A673 (cell line): ENCODE data around the gene MIDN.

ENCODE experiments used
- CTCF ChIP-seq: fragments of 300-800, 200-600 bp; sonication (generic); conservative IDR thresholded peaks from 2 replicates; pipeline ENCODE4 v1.5.1; 2017; ENCODE audit warnings: low read depth, mild to moderate bottlenecking, antibody characterized with exemption, low read length, moderate library complexity, mixed read lengths
- EZH2 ChIP-seq: fragments of 200-600 bp; sonication (generic); IDR thresholded peaks from 2 replicates; pipeline ENCODE4 v1.6.1; 2017; ENCODE audit warnings: borderline replicate concordance, low read depth, mild to moderate bottlenecking, mixed read lengths, antibody characterized with exemption, low read length; ENCODE audit not compliant: poor library complexity, severe bottlenecking

- TF ChIP-seq CTCF (no peak), EZH2 (no peak)
Observed at GRCh38 chr19:1254530-1255185, 6.3 kb downstream of the MIDN start.
